GM18858 (cell line): ENCODE measurements around the gene HMGN4.

Source experiments
- ATAC-seq: cut with Tn5 transposase; IDR thresholded peaks from one replicate; pipeline ENCODE4 v1.9.1; 2021; ENCODE audit not compliant: unreplicated experiment

HMGN4 gene

GRCh38 chr6:26576929-26577719 is 39.0 kb downstream of the HMGN4 start:
- ATAC-seq: no peak

GRCh38 chr6:26577720-26578072 is 39.5 kb downstream of the HMGN4 start:
- no peak for ATAC-seq

- ATAC-seq: no peak
Measured at GRCh38 chr6:26578279-26578678, 40.1 kb downstream of the HMGN4 start.

- ATAC-seq: no peak
Measured at GRCh38 chr6:26578741-26579140, 40.6 kb downstream of the HMGN4 start.

GRCh38 chr6:26581164-26581915 is 43.2 kb downstream of the HMGN4 start:
- no peak for ATAC-seq

GRCh38 chr6:26588965-26589364 is 50.8 kb downstream of the HMGN4 start:
- ATAC-seq: no peak

GRCh38 chr6:26592649-26593048 is 54.5 kb downstream of the HMGN4 start:
- ATAC-seq: no peak

- no peak for ATAC-seq
Measured at GRCh38 chr6:26593278-26594130, 55.3 kb downstream of the HMGN4 start.

GRCh38 chr6:26594131-26594498 is 55.9 kb downstream of the HMGN4 start:
- ATAC-seq: no peak

GRCh38 chr6:26594730-26595632 is 56.8 kb downstream of the HMGN4 start:
- no peak for ATAC-seq

- ATAC-seq: no peak
Measured at GRCh38 chr6:26595669-26596269, 57.6 kb downstream of the HMGN4 start.
